Upper lobe of left lung (tissue), 4 donors: Measurements from ENCODE around the gene CHST13.

ENCODE experiments used
- CTCF ChIP-seq, 6 experiments: fragments of 450-650 bp in 4 of 6; fragments of 200-600 bp in 2 of 6; sonication (generic) in 2 of 6; IDR thresholded peaks; one replicate each; pipeline ENCODE4 v1.5.1; 2016 to 2019; ENCODE audit warnings: antibody characterized with exemption in 6 of 6
- EP300 ChIP-seq, 4 donors: sonication (generic); formaldehyde crosslinking; IDR thresholded peaks; one replicate each; pipeline ENCODE4 v1.5.1; 2017; ENCODE audit warnings: antibody characterized with exemption in 4 of 4, control low read depth in 2 of 4
- POLR2A ChIP-seq, 4 donors: fragments of 450-650 bp; IDR thresholded peaks; one replicate each; pipeline ENCODE4 v1.5.1; 2016 to 2017; ENCODE audit warnings: antibody characterized with exemption in 4 of 4, mild to moderate bottlenecking in 2 of 4
- POLR2AphosphoS5 ChIP-seq, 2 donors: sonication (generic); formaldehyde crosslinking; IDR thresholded peaks; one replicate each; pipeline ENCODE4 v1.5.1; 2017; ENCODE audit warnings: antibody characterized with exemption in 2 of 2

DNA sequence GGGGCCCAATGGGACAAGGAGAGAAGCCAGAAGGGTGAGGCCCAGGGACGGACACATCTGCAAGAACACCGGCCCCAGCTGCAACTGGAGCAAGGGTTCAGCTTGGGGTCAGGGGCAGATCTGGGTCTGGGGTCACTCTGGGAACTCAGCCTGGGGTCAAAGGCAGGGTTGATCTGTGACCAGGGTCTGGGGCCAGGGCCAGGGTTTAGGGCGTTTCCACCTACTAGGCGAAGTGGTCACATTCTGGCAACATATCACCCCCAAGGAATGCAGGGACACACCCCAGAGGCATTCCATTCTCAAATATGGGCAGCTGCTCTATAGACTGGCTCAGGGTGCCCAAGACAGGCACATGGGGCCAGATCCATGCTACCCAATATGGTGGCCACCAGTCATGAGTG is 15.4 kb upstream of the CHST13 start:
- TF ChIP-seq CTCF (IDR thresholded peaks at IDR 0.05): no peak
- no peak for TF ChIP-seq EP300 (IDR thresholded peaks at IDR 0.05)
- no peak for TF ChIP-seq POLR2AphosphoS5 (IDR thresholded peaks at IDR 0.05)
- TF ChIP-seq POLR2A (IDR thresholded peaks at IDR 0.05): no peak
